OCI-LY3 (cell line): ENCODE measurements around the gene KLHL29.
"Not testable (repeated sequence)": the region's sequence is repeated elsewhere in the genome, so short reads cannot be mapped to it uniquely, and the experiment has no call there.

ENCODE experiments used
- H2AFZ ChIP-seq: fragments of 200-600, 300-600 bp; shearing (Covaris generic); 2 replicates; pipeline ENCODE4 v1.6.0; 2014; ENCODE audit warnings: antibody characterized with exemption, low read depth, low read length
- H3K27ac ChIP-seq: fragments of 200-600, 300-600 bp; sonication (generic); 2 replicates; pipeline ENCODE4 v1.5.1; 2014; ENCODE audit warnings: mild to moderate bottlenecking, low read length, moderate library complexity, mixed read lengths
- H3K27me3 ChIP-seq: fragments of 200-600, 300-600 bp; sonication (generic); 2 replicates; pipeline ENCODE4 v1.6.1; 2014; ENCODE audit warnings: low read depth, low read length, mixed read lengths
- H3K36me3 ChIP-seq: fragments of 200-600, 300-600 bp; sonication (generic); replicated peaks from 2 replicates; pipeline ENCODE3; 2014; ENCODE audit warnings: low read depth, low read length, mixed read lengths
- H3K4me1 ChIP-seq: fragments of 300-600, 200-600 bp; sonication (generic); 2 replicates; pipeline ENCODE4 v1.6.1; 2014; ENCODE audit warnings: low read length, mixed read lengths
- H3K4me2 ChIP-seq: fragments of 200-600, 300-600 bp; sonication (generic); 2 replicates; pipeline ENCODE4 v1.6.1; 2014; ENCODE audit warnings: low read length, mixed read lengths
- H3K4me3 ChIP-seq: fragments of 300-600, 200-600 bp; sonication (generic); 2 replicates; pipeline ENCODE4 v1.5.1; 2014; ENCODE audit warnings: antibody characterized with exemption, mild to moderate bottlenecking, low read length, moderate library complexity
- H3K79me2 ChIP-seq: fragments of 300-600, 200-600 bp; shearing (Covaris generic); 2 replicates; pipeline ENCODE4 v1.6.1; 2014; ENCODE audit warnings: mild to moderate bottlenecking, low read length, mixed read lengths
- H3K9ac ChIP-seq: fragments of 300-600, 200-600 bp; shearing (Covaris generic); 2 replicates; pipeline ENCODE4 v1.6.0; 2014; ENCODE audit warnings: mild to moderate bottlenecking, low read length, moderate library complexity
- H3K9me3 ChIP-seq: fragments of 200-600, 300-600 bp; shearing (Covaris generic); 2 replicates; pipeline ENCODE4 v1.6.1; 2014; ENCODE audit warnings: low read length, mixed read lengths; ENCODE audit not compliant: insufficient read depth
- H4K20me1 ChIP-seq: fragments of 200-600, 300-600 bp; sonication (generic); 2 replicates; pipeline ENCODE4 v1.6.1; 2016; ENCODE audit warnings: low read length, mixed read lengths; ENCODE audit not compliant: insufficient read depth
- EZH2phosphoT487 ChIP-seq: fragments of 200-600 bp; shearing (Covaris generic); IDR thresholded peaks from 2 replicates; pipeline ENCODE4 v1.6.1; 2018; ENCODE audit warnings: antibody characterized with exemption, mixed run types, low read depth
- TF ChIP-seq, protein P1 (sequence below): fragments of 200-600, 300-600 bp; sonication (generic); IDR thresholded peaks from 2 replicates; pipeline ENCODE4 v1.5.1; 2014; ENCODE audit warnings: antibody characterized with exemption, low read length, low read depth

Gene KLHL29

DNA sequence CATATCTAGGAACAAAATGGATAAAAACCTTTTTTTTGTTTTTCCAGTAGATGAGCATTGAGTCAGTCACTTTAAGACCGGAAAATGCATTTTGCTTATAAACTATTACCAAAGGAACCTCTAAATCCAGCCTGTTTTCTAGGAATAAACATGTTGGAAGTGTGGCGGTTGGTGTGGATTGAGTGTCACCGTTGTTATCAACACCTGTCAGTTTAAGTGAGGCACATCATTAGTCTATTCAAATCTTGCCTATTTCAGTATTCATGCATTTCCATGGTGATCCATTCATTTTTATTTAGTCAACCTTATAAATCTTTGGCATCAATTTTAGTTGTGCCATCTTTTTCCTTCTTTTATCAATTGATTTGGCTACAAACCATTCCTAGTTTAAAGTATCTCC is 3.3 kb downstream of the KLHL29 start:
- H3K4me1 ChIP-seq = peaks cover 23% of the 10 kb centered on the region
- peaks cover 7% of the 10 kb centered on the region for H3K27me3 ChIP-seq
- no peak overlapping the region for H3K9ac ChIP-seq
- TF ChIP-seq, protein P1, sequence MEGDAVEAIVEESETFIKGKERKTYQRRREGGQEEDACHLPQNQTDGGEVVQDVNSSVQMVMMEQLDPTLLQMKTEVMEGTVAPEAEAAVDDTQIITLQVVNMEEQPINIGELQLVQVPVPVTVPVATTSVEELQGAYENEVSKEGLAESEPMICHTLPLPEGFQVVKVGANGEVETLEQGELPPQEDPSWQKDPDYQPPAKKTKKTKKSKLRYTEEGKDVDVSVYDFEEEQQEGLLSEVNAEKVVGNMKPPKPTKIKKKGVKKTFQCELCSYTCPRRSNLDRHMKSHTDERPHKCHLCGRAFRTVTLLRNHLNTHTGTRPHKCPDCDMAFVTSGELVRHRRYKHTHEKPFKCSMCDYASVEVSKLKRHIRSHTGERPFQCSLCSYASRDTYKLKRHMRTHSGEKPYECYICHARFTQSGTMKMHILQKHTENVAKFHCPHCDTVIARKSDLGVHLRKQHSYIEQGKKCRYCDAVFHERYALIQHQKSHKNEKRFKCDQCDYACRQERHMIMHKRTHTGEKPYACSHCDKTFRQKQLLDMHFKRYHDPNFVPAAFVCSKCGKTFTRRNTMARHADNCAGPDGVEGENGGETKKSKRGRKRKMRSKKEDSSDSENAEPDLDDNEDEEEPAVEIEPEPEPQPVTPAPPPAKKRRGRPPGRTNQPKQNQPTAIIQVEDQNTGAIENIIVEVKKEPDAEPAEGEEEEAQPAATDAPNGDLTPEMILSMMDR = no peak
- no peak for TF ChIP-seq EZH2phosphoT487
- H3K79me2 ChIP-seq = no peaks in the 10 kb centered on the region
- H3K9me3 ChIP-seq = no peaks in the 10 kb centered on the region
- H2AFZ ChIP-seq = no peak overlapping the region
- no peak overlapping the region for H3K27ac ChIP-seq
- no peak overlapping the region for H3K4me2 ChIP-seq
- no peaks in the 10 kb centered on the region for H4K20me1 ChIP-seq
- H3K36me3 ChIP-seq = no peaks in the 10 kb centered on the region
- no peak overlapping the region for H3K4me3 ChIP-seq

DNA sequence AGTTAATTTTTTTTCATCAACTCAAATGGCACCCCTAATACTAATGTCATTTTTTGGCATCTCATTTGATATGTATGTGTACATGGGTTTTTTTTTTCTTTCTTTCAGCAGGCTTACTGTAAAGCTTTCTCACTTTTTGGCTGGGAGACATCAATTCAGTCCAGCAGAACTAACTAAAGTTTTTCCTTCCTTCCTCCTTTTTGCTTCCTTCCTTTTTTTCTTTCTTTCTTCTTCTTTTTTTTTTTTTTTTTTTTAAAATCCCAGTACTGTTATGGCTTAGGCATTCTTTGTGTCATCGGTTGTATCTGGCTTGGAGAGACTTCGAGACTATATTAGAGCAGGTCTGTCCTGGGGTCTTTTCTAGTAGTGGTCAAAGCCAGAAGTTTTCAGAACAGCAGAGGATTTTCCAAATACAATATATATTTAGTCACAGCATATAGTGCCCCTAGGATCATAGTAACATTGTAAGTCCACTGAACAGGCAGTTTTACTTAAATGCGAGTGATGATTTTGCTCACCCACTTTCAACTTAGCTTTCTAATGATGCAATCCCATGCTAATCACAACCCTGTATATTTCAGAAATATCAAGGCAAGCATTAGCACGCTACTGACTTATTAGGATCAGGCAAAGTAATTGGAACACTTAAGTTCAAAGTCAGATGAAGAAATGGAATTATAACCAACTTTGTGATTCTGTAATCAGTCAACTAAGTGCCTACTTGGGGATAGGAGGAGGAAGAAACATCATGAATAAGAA is 4.0 kb downstream of the KLHL29 start:
- H3K4me3 ChIP-seq = no peak overlapping the region
- H4K20me1 ChIP-seq = no peaks in the 10 kb centered on the region
- no peak overlapping the region for H3K4me2 ChIP-seq
- peaks cover 8% of the 10 kb centered on the region for H3K27me3 ChIP-seq
- no peak for TF ChIP-seq EZH2phosphoT487
- H2AFZ ChIP-seq = no peak overlapping the region
- H3K9ac ChIP-seq = no peak overlapping the region
- no peaks in the 10 kb centered on the region for H3K79me2 ChIP-seq
- H3K36me3 ChIP-seq = no peaks in the 10 kb centered on the region
- peaks cover 23% of the 10 kb centered on the region for H3K4me1 ChIP-seq
- no peaks in the 10 kb centered on the region for H3K9me3 ChIP-seq
- no peak overlapping the region for H3K27ac ChIP-seq

DNA sequence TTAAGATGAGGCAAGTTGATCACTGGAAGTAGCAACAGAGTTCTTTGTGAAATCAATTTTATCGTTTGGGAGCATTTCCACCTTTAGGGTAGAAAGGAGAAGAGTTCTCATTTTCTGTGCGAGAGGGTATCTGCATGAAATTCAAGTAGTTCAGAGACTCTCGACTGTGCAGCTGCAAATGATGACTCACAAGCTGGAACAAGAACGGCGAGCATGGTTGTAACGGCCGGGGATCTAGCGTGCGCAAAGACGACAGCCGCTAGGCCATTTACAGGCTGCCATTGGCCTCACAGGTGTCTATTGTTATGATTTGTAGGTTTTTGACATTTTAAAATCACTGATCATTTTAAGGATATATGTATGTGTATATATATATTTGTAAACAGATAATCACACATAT is 5.2 kb downstream of the KLHL29 start:
- peak overlapping the region; percentile 33 for H3K4me2 ChIP-seq
- no peaks in the 10 kb centered on the region for H3K36me3 ChIP-seq
- TF ChIP-seq EZH2phosphoT487 = no peak
- TF ChIP-seq, protein P1 = no peak
- H3K27ac ChIP-seq = no peak overlapping the region
- H4K20me1 ChIP-seq = no peaks in the 10 kb centered on the region
- H3K4me1 ChIP-seq = peaks cover 20% of the 10 kb centered on the region
- H2AFZ ChIP-seq = no peak overlapping the region
- H3K4me3 ChIP-seq = no peak overlapping the region
- H3K27me3 ChIP-seq = peaks cover 12% of the 10 kb centered on the region
- no peaks in the 10 kb centered on the region for H3K79me2 ChIP-seq
- no peaks in the 10 kb centered on the region for H3K9me3 ChIP-seq
- no peak overlapping the region for H3K9ac ChIP-seq

DNA sequence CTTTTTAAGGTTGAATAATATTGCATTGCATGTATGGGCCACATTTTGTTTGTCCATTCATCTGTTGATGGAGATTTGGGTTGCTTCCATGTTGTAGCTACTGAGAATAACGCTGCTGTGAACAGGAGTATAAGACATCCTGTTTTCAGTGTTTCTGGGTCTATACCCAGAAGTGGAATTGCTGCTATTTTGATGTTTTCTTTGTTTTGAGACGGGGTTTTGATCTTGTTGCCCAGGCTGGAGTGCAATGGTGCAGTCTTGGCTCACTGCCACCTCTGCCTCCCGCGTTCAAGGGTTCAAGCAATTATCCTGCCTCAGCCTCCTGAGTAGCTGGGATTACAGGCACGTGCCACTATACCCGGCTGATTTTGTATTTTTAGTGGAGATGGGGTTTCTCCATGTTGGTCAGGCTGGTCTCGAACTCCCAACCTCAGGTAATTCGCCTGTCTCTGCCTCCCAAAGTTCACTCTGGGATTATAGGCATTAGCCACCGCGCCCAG is 6.3 kb downstream of the KLHL29 start:
- not testable (repeated sequence) for H3K79me2 ChIP-seq, H2AFZ ChIP-seq
- peaks cover 12% of the 10 kb centered on the region for H3K27me3 ChIP-seq

DNA sequence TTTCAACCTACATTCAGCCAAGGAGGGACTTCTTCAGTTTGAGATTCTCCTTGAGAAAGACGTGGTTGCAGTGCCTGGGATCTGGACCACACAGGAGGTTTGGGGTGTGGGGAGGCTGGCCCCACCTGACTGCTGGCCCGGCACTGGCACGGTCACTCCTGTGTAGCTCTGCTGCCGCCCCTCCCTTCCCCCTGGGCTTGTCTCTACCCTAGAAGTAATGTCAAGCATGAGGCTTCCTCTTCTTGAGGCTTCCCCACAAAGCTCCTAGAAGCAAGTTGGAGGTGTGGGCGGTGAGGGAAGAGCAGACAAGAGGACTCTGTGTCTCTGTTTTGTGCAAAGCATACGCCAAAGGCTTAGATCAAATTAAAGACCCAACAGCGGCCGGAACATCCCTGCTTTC is 8.7 kb downstream of the KLHL29 start:
- Histone ChIP-seq H3K27me3 (peaks cover 8% of the 10 kb centered on the region; the same call in 1 of the 2 replicates), H3K9ac (no peak overlapping the region), H3K9me3 (no peaks in the 10 kb centered on the region), H2AFZ (no peak overlapping the region), H3K4me3 (no peak overlapping the region), H3K36me3 (no peaks in the 10 kb centered on the region), H3K4me2 (no peak overlapping the region), H3K27ac (no peak overlapping the region), H3K4me1 (peaks cover 20% of the 10 kb centered on the region), H4K20me1 (no peaks in the 10 kb centered on the region), H3K79me2 (no peaks in the 10 kb centered on the region)
- TF ChIP-seq, protein P1 = no peak
- no peak for TF ChIP-seq EZH2phosphoT487

More for the DNA sequence above, 6.3 kb downstream of the KLHL29 start:
- H3K27ac ChIP-seq, H3K36me3 ChIP-seq, H4K20me1 ChIP-seq, H3K9ac ChIP-seq, H3K9me3 ChIP-seq, H3K4me3 ChIP-seq: not testable (repeated sequence)
- Histone ChIP-seq H3K4me2 (peak overlapping the region; percentile 18; the same call in 1 of the 2 replicates), H3K4me1 (peaks cover 20% of the 10 kb centered on the region)
